Suppressor macrophage (primary cell): ENCODE measurements around the gene SNRPB.

Source experiments
- DNase-seq, 4 experiments: peaks; one replicate each; pipeline ENCODE4 v3.0.0-alpha.2; 2020 to 2022

Gene SNRPB

DNA sequence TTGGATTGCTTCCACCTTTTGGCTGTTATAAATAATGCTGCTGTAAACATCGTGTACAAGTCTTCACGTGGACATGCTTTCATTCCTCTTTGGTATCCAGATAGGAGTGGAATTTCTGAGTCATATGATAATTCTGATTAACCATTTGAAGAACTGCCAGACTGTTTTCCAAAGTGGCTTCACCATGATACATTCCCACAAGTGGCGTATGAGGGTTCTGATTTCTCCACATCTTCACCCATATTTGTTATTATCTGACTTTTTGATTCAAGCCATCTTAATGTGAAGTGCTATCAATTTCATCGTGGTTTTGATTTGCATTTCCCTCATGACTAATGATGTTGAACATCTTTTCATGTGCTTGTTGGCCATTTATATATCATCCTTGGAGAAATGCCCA, 2.9 kb upstream of the SNRPB start:
- no peak for DNase-seq

GRCh38 chr20:2469991-2470422, 582 bp downstream of the SNRPB start:
- peak; percentile 51 to 75 (median 68) for DNase-seq

- DNase-seq: no peak
Measured at GRCh38 chr20:2468581-2469407, 1.8 kb downstream of the SNRPB start.

DNA sequence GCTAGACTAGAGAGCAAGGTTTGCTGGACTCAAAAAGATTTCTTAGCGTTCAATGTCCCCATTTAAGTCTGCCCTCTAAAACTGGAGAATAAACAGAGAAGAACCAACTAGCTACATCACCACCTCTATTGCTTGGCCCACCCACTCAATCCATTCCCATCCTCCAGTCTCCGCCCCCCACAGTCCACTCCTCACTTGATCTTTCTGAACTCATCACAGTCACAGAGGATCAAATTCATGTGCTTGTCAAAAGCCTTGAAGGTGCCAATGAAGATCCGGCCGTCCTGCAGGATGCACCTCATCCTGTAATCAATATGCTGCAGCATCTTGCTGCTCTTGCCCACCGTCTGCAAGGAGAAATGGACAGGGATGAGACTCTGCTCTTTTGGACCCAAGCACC, 3.2 kb downstream of the SNRPB start:
- no peak for DNase-seq

- no peak for DNase-seq
Measured at GRCh38 chr20:2465100-2465499, 5.5 kb downstream of the SNRPB start.

GRCh38 chr20:2463616-2464365, 6.8 kb downstream of the SNRPB start:
- no peak for DNase-seq

DNA sequence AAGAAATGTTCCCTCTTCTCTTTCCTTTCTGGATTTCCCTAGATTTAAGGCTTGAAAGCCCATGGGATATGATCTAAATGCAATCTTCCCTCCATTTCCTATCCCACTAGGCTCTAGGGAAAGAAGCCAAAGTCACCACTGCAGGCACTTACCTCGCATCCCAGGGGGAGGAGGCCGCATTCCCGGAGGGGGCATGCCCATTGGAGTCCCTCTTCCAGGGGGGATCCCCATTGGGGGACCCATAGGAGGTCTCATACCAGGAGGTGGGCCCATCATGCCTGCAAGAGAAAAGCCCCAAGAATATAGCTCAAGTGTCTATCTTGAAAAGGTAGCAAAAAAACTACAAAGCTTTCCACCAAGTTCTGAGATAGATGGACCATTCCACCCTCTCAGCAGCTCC, 8.1 kb downstream of the SNRPB start:
- DNase-seq: no peak

- DNase-seq: no peak
Measured at GRCh38 chr20:2460752-2461424, 9.7 kb downstream of the SNRPB start.

GRCh38 chr20:2459981-2460751, 10.4 kb downstream of the SNRPB start:
- no peak for DNase-seq

DNA sequence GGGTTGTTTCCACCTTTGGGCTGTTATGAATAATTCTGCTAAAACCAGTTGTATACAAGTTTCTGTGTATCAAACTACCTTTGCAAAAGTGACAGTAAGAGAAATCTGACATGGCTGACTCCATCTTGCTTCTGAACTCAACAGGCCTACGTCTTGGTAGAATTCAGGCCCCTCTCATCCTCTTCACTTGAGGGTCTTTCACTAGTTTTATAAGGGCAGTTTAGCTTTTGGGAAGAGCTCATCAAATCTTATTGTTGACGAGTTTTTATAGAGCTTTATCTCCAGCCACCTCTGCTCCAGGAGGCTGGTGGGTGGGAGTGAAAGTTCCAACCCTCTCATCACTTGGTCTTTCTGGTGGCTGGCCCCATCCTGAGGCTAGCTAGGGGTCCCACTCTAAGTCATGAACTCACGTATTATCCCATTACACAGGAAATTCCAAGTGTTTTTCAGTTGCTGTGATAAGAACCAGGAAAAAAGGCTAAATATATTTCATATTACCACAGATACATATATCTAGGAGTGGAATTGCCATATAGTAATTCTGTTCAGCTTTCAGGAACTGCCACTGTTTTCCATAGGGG, 11.6 kb downstream of the SNRPB start:
- no peak for DNase-seq

DNA sequence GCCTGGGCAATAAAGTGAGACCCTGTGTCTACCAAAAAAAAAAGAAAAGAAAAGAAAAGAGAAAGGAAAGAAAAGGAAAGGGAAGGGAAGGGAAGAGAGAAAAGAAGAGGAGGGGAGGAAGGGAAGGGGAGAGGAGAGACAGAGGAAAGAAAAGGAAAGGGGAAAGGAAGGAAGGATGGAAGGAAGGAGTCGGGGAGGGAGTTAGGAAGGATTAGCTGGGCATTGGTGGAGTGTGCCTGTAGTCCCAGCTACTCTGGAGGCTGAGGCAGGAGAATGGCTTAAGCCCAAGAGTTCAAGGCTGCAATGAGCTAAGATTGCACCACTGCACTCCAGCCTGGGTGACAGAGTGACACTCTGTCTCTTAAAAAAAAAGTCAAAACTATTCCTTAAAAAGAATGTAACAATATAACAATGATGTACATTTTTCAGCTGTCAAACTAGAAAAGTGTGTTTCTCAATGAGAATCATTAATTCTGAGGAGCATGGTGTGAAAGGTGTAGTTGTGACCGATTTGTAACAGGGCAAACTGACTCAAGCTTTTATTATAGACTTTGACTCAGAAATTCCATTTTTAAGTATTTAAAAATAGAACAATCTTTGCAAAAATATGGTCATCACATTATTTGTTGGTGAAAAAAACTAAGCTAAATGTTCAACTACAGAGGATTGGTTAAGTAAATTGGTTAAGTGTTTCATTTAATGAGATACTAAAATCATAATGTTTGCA, 14.7 kb downstream of the SNRPB start:
- DNase-seq: no peak

DNA sequence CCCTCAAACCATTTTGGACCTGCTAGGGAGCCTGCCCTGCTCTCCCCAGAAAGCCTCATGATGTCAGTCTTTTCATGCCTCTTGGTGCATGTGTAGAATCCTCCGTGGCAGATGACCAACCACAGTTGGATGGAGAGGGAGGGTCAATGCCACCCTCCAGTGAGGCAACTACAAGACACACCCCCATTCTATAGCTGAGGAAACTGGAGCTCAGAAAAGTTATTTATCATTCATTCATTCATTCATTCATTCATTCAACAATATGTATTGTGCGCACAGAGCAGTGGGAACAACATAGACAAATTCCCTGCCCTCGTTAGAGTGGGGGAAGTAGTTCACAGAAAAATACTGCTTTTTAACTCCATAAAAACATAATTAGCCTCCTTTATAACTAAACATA, 16.8 kb downstream of the SNRPB start:
- no peak for DNase-seq

DNA sequence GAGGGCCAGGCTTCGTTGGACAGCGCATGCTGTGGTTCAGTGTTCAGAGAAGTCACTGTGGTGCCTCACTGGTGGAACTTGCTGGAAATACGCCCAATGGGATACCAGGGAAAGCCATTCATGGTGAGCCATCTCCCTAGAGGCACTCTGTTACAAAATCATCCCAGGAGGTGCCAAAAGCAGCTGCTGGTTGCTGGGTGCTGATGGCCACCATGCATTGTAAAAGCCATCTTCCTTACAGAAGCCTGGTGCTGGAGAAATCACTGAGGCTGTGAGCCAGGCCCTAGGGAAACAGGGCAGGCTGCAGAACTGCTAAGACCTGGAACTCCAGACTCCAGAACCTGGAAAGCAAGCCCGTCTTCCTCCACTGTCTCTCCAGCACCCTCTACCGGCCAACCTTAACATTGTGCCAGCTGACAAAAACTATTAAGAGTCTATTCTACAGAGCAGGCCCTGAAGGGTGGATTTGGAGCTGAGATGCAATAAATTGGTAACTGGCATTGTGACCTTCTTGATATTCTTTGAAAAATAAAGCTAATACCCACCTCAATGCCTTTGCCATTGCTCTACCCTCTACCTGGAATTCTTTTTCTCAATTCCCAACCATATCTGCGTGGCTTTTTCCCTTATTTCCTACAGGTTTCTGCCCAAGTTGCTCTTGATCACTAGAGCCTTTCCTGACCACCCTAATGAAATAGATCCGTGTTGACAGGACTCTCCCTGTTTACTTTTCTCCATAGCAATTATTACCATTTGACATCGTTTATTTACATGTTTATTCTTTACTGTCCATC, 18.5 kb downstream of the SNRPB start:
- DNase-seq: peak; percentile 79 to 87 (median 83)

DNA sequence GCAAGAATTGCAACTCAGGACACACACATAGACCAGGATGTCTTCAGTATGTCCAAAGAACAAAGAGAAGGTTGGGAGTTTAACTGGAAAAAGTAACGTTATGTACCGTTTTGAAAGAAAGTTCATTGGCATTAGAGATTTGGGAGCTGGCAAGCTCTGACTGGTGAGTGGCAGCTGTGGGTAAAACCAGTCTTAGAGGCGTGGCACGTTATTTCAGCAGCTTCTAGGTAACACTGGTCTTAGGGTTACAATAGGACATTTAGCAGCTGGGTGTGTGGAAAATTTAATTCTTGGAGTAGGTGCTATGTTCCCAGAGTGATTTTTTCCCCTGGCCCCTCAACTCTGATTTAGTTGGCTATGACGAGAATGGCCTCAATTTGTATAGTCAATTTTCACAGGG, 19.2 kb downstream of the SNRPB start:
- no peak for DNase-seq

- no peak for DNase-seq
Measured at GRCh38 chr20:2449386-2449785, 21.2 kb downstream of the SNRPB start.

GRCh38 chr20:2446845-2447244, 23.7 kb downstream of the SNRPB start:
- peak; percentile 59 to 83 (median 66) for DNase-seq

DNA sequence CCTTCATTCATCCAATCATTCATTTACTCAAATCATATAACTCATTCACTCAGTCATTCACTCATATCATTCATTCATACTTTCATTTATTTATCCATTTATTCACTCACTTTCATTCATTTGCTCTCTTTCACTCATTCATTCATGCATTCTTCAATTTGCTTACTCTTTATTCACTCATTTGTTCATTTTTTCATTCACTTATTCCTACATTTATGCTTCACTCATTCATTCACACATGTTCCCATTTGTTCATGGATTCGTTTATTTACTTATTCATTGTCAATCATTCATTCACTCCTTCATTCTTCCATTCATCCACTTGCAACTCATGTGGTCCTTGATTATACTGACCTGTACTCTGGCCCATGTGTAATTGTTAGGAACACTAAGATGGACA, 39.4 kb downstream of the SNRPB start:
- no peak for DNase-seq

GRCh38 chr20:2430538-2430937, 40.1 kb downstream of the SNRPB start:
- DNase-seq: no peak

DNA sequence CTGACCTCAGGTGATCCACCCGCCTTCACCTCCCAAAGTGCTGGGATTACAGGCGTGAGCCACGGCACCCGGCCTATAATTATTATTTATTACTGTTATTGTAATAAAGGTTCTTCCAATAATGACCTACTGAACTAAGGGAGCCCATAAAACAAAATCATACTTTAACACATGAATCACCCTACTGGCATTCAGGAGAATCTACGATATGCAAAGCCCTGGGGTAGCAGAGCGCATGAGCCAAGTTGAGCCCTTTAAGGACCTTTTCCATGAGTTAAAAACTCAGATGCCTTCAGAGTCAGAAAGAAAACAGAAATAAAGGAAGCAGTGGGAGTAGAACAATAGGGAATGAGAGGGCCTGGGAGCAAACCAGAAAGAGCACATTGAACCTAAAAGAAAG, 41.5 kb downstream of the SNRPB start:
- DNase-seq: no peak

DNA sequence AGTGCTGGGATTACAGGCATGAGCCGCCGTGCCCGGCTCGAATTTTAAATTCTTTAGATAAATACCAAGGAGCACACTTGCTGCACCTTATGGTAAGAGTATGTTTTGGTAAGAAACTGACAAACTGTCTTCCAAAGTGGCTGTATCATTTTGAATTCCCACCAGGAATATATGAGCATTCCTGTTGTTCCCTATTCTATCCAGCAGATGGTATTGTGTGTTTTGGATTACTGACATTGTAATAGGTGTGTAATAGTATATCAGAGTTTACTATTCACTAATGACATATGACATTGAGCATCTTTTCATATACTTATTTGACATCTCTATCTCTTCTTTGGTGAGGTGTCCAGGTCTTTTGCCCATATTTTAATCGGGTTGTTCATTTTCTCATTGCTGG, 49.3 kb downstream of the SNRPB start:
- no peak for DNase-seq

- no peak for DNase-seq
Measured at GRCh38 chr20:2420510-2420909, 50.1 kb downstream of the SNRPB start.
